Breast epithelium (tissue), 4 donors: ENCODE results near the gene UBAC1. TPM values are rescaled to one million over a fixed set of nuclear protein-coding genes. Genes with fewer than 3 reads are reported as not detected.

Source experiments
- DNase-seq, 2 donors: peaks; one replicate each; pipeline ENCODE4 v3.0.0-alpha.2; 2019; ENCODE audit warnings: low spot score in 2 of 2
- H3K27ac ChIP-seq, 2 donors: fragments of 200-600 bp; sonication (generic) in 1 of 2; one replicate each; pipeline ENCODE4 v1.5.1; 2016 to 2019; ENCODE audit warnings: mild to moderate bottlenecking in 1 of 2
- H3K27me3 ChIP-seq, 2 donors: fragments of 200-600 bp; sonication (generic) in 1 of 2; one replicate each; pipeline versions ENCODE4 v1.5.1 to v1.6.0; 2017 to 2019; ENCODE audit warnings: control low read depth in 1 of 2, mild to moderate bottlenecking in 1 of 2
- H3K36me3 ChIP-seq: fragments of 200-600 bp; one replicate; pipeline ENCODE4 v1.5.1; 2019
- H3K4me1 ChIP-seq, 2 donors: fragments of 200-600 bp; sonication (generic); one replicate each; pipeline ENCODE4 v1.5.1; 2016 to 2019; ENCODE audit warnings: control low read depth in 1 of 2
- H3K4me3 ChIP-seq, 3 donors: fragments of 200-600 bp; sonication (generic); 1 replicate in 2 of 3; 2 replicates in 1 of 3; pipeline ENCODE4 v1.5.1; 2016 to 2019; ENCODE audit warnings: mild to moderate bottlenecking in 3 of 3, moderate library complexity in 2 of 3
- H3K9me3 ChIP-seq, 2 donors: fragments of 200-600 bp; sonication (generic) in 1 of 2; one replicate each; pipeline ENCODE4 v1.5.1; 2016 to 2019; ENCODE audit warnings: control low read depth in 1 of 2
- POLR2A ChIP-seq: fragments of 450-650 bp; IDR thresholded peaks from one replicate; pipeline ENCODE4 v1.6.1; 2016; ENCODE audit warnings: antibody characterized with exemption, mild to moderate bottlenecking, moderate library complexity
- POLR2AphosphoS5 ChIP-seq, 3 donors: sonication (generic); formaldehyde crosslinking; IDR thresholded peaks; one replicate each; pipeline ENCODE4 v1.6.1; 2017; ENCODE audit warnings: antibody characterized with exemption in 3 of 3
- intact Hi-C: fragments of 100-400 bp; cut with DNase I; formaldehyde crosslinking; loops from one replicate; pipeline ENCODE4 v1.15.1; 2023; ENCODE audit warnings: low total_unique reads
- total RNA-seq, 3 donors: library from RNA; depleted of rRNA; stranded (reverse); fragments of >200 nt; gene quantifications; one replicate each; pipeline ENCODE4 v1.1.0, GENCODE V29; 2016
- TF ChIP-seq, protein P1 (sequence below), 3 donors: fragments of 450-650 bp; IDR thresholded peaks; one replicate each; pipeline ENCODE4 v1.5.1; 2016 to 2017; ENCODE audit warnings: antibody characterized with exemption in 3 of 3, mild to moderate bottlenecking in 3 of 3, moderate library complexity in 3 of 3

UBAC1 gene
- total RNA-seq, 3 donors from 2014 or later: 39.2 to 53.0 (median 45.6) TPM

DNA sequence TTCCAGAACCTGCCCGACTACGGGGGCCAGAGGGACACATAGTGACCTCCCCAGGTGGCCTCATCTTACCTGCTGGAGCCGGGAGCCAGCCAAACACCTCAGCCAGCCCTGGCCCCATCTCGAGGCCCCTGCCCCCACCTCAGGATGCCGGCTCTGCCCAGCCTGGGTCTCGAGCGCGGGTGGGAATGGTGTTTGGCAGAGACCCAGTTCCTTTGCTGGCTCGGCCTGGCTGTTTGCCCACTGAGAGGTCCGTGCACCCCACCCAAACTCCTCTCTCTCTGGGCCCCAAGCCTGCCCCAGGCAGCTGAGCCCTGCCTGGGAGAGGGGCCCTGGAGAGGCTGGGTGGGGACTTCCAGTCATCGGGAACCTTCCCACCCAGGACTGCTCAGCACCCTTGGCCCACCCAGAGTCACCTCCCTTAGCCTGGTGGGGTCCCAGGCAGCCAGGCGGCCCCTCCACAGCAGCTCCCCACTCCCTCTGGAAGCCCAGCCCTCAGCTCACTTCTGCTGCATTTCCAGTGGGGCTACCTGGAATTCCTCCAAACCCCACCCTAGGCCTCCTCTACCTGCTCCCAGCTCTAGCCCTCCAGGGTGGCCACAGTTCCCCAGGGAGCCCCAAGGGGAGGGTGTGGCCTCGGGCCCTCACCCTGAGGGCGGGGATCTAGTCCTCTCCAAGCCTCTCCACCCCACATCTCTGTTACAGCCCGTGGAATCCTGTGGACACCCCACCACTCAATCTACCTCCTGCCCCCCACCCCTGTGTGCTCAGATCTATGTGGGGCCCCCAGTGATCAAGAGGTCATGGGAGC is 42.4 kb upstream of the UBAC1 start:
- intact Hi-C loops: no loop called here
- H3K4me1 ChIP-seq: no peaks in the 10 kb centered on the region
- no peak overlapping the region for H3K27ac ChIP-seq
- no peak for DNase-seq
- TF ChIP-seq POLR2A (no peak), POLR2AphosphoS5 (IDR thresholded peaks at IDR 0.05) (no peak)
- TF ChIP-seq, protein P1, sequence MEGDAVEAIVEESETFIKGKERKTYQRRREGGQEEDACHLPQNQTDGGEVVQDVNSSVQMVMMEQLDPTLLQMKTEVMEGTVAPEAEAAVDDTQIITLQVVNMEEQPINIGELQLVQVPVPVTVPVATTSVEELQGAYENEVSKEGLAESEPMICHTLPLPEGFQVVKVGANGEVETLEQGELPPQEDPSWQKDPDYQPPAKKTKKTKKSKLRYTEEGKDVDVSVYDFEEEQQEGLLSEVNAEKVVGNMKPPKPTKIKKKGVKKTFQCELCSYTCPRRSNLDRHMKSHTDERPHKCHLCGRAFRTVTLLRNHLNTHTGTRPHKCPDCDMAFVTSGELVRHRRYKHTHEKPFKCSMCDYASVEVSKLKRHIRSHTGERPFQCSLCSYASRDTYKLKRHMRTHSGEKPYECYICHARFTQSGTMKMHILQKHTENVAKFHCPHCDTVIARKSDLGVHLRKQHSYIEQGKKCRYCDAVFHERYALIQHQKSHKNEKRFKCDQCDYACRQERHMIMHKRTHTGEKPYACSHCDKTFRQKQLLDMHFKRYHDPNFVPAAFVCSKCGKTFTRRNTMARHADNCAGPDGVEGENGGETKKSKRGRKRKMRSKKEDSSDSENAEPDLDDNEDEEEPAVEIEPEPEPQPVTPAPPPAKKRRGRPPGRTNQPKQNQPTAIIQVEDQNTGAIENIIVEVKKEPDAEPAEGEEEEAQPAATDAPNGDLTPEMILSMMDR (IDR thresholded peaks at IDR 0.05): no peak
- no peaks in the 10 kb centered on the region for H3K36me3 ChIP-seq
- no peak overlapping the region for H3K4me3 ChIP-seq
- H3K27me3 ChIP-seq: no peaks in the 10 kb centered on the region
- H3K9me3 ChIP-seq: no peaks in the 10 kb centered on the region

DNA sequence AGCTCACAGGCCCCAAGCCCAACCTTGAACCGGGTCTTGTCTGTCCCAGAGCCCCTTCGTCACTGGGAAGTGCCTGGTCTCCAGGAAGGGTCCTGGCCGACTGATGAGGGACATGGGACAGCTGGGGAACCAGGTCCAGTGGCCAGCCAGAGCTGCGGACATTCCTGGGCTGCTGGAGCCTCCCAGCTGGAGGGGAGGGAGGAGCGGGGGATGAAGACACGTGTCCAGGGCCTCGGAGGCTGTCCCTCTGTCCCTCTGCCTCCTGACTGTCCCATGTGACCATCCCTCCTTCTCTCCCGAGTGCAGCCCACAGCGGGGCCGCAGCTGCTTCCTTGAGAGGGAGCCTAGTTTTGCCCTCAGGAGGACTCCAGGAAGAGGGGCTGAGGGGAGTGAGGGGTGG is 41.7 kb upstream of the UBAC1 start:
- H3K27ac ChIP-seq: no peak overlapping the region
- TF ChIP-seq POLR2A: no peak
- TF ChIP-seq, protein P1 (IDR thresholded peaks at IDR 0.05): no peak
- no peak for TF ChIP-seq POLR2AphosphoS5 (IDR thresholded peaks at IDR 0.05)
- H3K36me3 ChIP-seq: no peaks in the 10 kb centered on the region
- DNase-seq: no peak
- no peaks in the 10 kb centered on the region for H3K27me3 ChIP-seq
- H3K4me1 ChIP-seq: no peaks in the 10 kb centered on the region
- no peaks in the 10 kb centered on the region for H3K9me3 ChIP-seq
- H3K4me3 ChIP-seq: no peak overlapping the region
- intact Hi-C loops: no loop called here

DNA sequence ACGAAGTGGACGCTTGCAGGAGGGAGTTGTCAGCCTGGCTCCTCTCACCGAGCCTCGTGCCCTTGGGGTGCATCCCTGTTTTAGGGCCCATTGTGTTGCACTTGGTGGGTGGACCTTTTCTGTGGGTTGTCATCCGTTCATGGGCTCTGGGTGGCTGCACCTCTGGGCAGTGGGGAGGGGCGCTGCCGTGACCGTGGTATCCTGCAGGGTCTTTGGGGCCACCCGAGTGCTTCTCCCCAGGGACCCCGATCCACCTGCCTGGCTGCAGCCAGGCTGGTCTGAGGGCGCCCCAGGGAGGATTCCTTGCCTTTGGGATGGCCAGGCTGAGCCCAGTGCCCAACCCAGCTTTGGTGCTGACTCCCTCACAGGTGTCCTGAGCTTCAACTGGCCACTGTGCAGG is 41.0 kb upstream of the UBAC1 start:
- Histone ChIP-seq H3K27me3 (no peaks in the 10 kb centered on the region), H3K9me3 (no peaks in the 10 kb centered on the region), H3K36me3 (no peaks in the 10 kb centered on the region), H3K4me1 (no peaks in the 10 kb centered on the region), H3K4me3 (no peak overlapping the region), H3K27ac (no peak overlapping the region)
- TF ChIP-seq POLR2AphosphoS5 (IDR thresholded peaks at IDR 0.05) (no peak), POLR2A (no peak)
- TF ChIP-seq, protein P1 (IDR thresholded peaks at IDR 0.05): no peak
- DNase-seq: no peak
- intact Hi-C loops: no loop called here

DNA sequence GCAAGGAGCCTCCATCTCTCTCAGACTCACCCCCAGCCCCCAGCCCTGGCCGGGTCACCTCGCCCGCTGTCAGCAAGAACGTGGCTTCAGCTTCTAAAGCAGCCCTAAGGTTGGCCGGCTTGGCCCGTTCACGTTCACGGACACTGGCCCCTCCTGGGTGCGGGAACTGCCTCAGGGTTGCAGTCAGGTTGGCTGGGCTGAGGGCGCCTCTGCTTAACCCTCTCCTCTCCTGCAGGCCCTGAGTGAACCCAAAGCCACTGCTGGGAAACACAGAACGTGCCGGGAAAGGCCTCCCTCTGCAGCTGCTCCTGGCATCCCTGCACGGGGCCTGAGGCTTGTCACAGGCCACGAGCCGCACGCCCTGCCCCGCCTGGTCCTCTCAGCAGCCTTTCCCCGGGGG is 40.1 kb upstream of the UBAC1 start:
- no peaks in the 10 kb centered on the region for H3K9me3 ChIP-seq
- no peaks in the 10 kb centered on the region for H3K36me3 ChIP-seq
- no peak for TF ChIP-seq POLR2AphosphoS5 (IDR thresholded peaks at IDR 0.05)
- TF ChIP-seq POLR2A: no peak
- TF ChIP-seq, protein P1 (IDR thresholded peaks at IDR 0.05): no peak
- intact Hi-C loops: no loop called here
- no peak overlapping the region for H3K4me3 ChIP-seq
- no peaks in the 10 kb centered on the region for H3K27me3 ChIP-seq
- no peaks in the 10 kb centered on the region for H3K4me1 ChIP-seq
- no peak overlapping the region for H3K27ac ChIP-seq
- DNase-seq: no peak

DNA sequence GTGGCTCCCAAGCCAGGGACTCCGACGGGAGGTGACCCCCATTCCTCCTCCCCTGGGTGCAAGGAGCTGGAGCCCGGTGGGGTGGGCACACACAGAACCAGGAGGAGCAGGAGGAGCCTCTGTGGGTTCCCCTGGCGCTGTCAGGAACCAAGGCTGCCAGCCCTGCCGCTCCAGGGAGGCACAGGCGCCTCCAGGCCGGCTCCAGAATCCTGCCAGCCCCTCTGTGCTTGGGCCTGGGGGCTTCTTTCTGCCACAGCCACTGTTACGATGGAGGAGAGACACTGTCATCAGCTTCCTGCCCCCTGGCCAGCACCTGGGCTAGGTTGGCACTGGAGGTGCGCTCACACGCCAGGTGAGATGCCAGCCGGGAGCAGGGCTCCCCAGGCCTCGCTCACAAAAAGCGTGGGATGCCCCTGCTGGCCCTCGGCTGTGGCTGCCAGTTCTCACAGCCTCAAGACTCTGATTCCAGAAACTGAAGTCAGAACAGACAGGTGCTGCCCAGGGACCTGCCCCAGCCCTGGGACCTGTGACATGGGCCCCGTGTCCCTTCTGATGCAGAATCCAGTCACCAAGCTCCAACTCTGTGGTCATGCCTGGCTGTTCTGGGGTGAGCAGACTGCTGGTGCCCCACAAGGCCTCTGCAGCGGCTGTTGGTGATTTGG is 37.4 kb upstream of the UBAC1 start:
- intact Hi-C loops: loop anchor here (10.0 kb wide), 1 partner anchor 116 kb away; the partner anchor contains the start of gene TMEM250
- Histone ChIP-seq H3K9me3 (no peaks in the 10 kb centered on the region), H3K4me3 (no peak overlapping the region), H3K36me3 (no peaks in the 10 kb centered on the region), H3K4me1 (no peaks in the 10 kb centered on the region), H3K27ac (no peak overlapping the region), H3K27me3 (no peaks in the 10 kb centered on the region)
- no peak for DNase-seq
- TF ChIP-seq, protein P1 (IDR thresholded peaks at IDR 0.05): no peak
- TF ChIP-seq POLR2AphosphoS5 (IDR thresholded peaks at IDR 0.05): no peak
- TF ChIP-seq POLR2A: no peak
